ENCODE data around the gene TLR8.

Gene TLR8

GRCh38 chrX:12965131-12965940, 58.9 kb downstream of the TLR8 start:
- no peak for DNase-seq

GRCh38 chrX:12966151-12966550, 59.7 kb downstream of the TLR8 start:
- no peak for DNase-seq

- DNase-seq, result no peak
Measured at GRCh38 chrX:12967711-12968465, 61.5 kb downstream of the TLR8 start.

GRCh38 chrX:12970691-12971202, 64.3 kb downstream of the TLR8 start:
- peak in 43 of 56 donors; percentile 0 to 54 (median 17) for DNase-seq

GRCh38 chrX:12971282-12972003, 65.0 kb downstream of the TLR8 start:
- DNase-seq, result peak in 9 of 56 donors; percentile 0 to 19 (median 3)

DNA sequence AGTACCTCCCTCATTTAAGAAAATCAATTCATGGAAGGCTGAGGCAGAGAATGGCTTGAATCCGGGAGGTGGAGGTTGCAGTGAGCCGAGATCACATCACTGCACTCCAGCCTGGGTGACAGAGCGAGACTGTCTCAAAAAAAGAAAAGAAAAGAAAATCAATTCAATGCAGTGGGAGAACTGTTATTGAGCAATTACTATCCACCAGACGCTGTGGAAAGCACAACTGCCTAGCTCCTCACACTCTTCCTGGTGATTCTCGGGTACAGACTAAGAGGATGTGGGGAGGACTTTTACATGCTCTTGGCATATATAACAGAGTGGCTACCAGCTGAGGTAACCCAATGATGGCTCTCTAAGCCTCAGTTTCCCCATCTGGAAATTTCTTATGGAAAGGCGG, 65.8 kb downstream of the TLR8 start:
- DNase-seq, result no peak
